Loucy (cell line): ENCODE measurements around the gene IQSEC1.

Experiments used
- H2AFZ ChIP-seq: fragments of 200-600 bp; sonication (generic); 2 replicates; pipeline ENCODE4 v1.6.0; 2016; ENCODE audit warnings: antibody characterized with exemption, mild to moderate bottlenecking, low read length, moderate library complexity
- H3F3A ChIP-seq: fragments of 200-600 bp; 2 replicates; pipeline ENCODE4 v1.6.0; 2016; ENCODE audit warnings: antibody characterized with exemption, low read depth, mild to moderate bottlenecking
- H3K27me3 ChIP-seq: fragments of 200-600 bp; sonication (generic); 2 replicates; pipeline ENCODE4 v1.6.1; 2014; ENCODE audit warnings: low read length, mild to moderate bottlenecking; ENCODE audit not compliant: insufficient read depth, poor library complexity, severe bottlenecking
- H3K36me3 ChIP-seq: fragments of 200-600 bp; sonication (generic); 2 replicates; pipeline ENCODE4 v1.6.1; 2016; ENCODE audit warnings: low read length; ENCODE audit not compliant: insufficient read depth
- H3K4me1 ChIP-seq: fragments of 200-600 bp; sonication (generic); 2 replicates; pipeline ENCODE4 v1.5.1; 2014; ENCODE audit warnings: low read length, mild to moderate bottlenecking; ENCODE audit not compliant: insufficient read depth, poor library complexity, severe bottlenecking
- H3K4me2 ChIP-seq: fragments of 200-600 bp; sonication (generic); 2 replicates; pipeline ENCODE4 v1.6.0; 2014; ENCODE audit warnings: antibody characterized with exemption, low read length, low read depth, mild to moderate bottlenecking; ENCODE audit not compliant: poor library complexity, severe bottlenecking
- H3K4me3 ChIP-seq: fragments of 200-600 bp; sonication (generic); 2 replicates; pipeline ENCODE4 v1.5.1; 2014; ENCODE audit warnings: low read length, mild to moderate bottlenecking, mixed read lengths; ENCODE audit not compliant: poor library complexity, severe bottlenecking
- H3K79me2 ChIP-seq: fragments of 200-600 bp; sonication (generic); 2 replicates; pipeline ENCODE4 v1.6.1; 2014; ENCODE audit warnings: low read length; ENCODE audit not compliant: insufficient read depth
- H3K9ac ChIP-seq: fragments of 200-600 bp; sonication (generic); 2 replicates; pipeline ENCODE4 v1.6.0; 2014; ENCODE audit warnings: mild to moderate bottlenecking, low read depth, low read length, moderate library complexity; ENCODE audit not compliant: poor library complexity, severe bottlenecking
- H3K9me2 ChIP-seq: fragments of 200-600 bp; sonication (generic); replicated peaks from 2 replicates; pipeline ENCODE4 v1.6.1; 2016; ENCODE audit warnings: low read depth, low read length, mixed read lengths
- H3K9me3 ChIP-seq: fragments of 200-600 bp; sonication (generic); 2 replicates; pipeline ENCODE4 v1.6.1; 2014; ENCODE audit warnings: mild to moderate bottlenecking, antibody characterized with exemption, low read length, low read depth; ENCODE audit not compliant: insufficient read depth
- H4K20me1 ChIP-seq: fragments of 200-600 bp; sonication (generic); 2 replicates; pipeline ENCODE4 v1.6.0; 2014; ENCODE audit warnings: antibody characterized with exemption, low read length, mild to moderate bottlenecking; ENCODE audit not compliant: insufficient read depth, poor library complexity, severe bottlenecking
- CTCF ChIP-seq: fragments of 200-600 bp; sonication (generic); conservative IDR thresholded peaks from 2 replicates; pipeline ENCODE4 v1.5.1; 2014; ENCODE audit warnings: mild to moderate bottlenecking, antibody characterized with exemption, low read length
- EZH2phosphoT487 ChIP-seq: fragments of 200-600 bp; IDR thresholded peaks from 2 replicates; pipeline ENCODE4 v1.6.1; 2018; ENCODE audit warnings: antibody characterized with exemption, mild to moderate bottlenecking, moderate library complexity, borderline replicate concordance

IQSEC1 gene

GRCh38 chr3:13073326-13074005 is at the start of gene IQSEC1:
Gene IQSEC1, minus strand, starts transcription at chr3:13073429. Its CDS starts 415 bp downstream, at chr3:13073014.
- Histone ChIP-seq H4K20me1 (no peaks in the 10 kb centered on the region), H3K4me1 (peaks cover 64% of the 10 kb centered on the region), H3K9ac (peak within 1 kb of the TSS; percentile 81), H3K79me2 (peaks cover 46% of the 10 kb centered on the region), H3K4me3 (peak within 1 kb of the TSS; percentile 70), H3F3A (no peaks in the 10 kb centered on the region; the same call in 1 of the 2 replicates), H2AFZ (peak within 1 kb of the TSS; percentile 13; the same call in 1 of the 2 replicates), H3K27me3 (no peaks in the 10 kb centered on the region), H3K9me3 (no peaks in the 10 kb centered on the region), H3K9me2 (no peaks in the 10 kb centered on the region), H3K36me3 (no peaks in the 10 kb centered on the region), H3K4me2 (peak within 1 kb of the TSS; percentile 91)
- no peak for TF ChIP-seq EZH2phosphoT487
- no peak for TF ChIP-seq CTCF

GRCh38 chr3:13122081-13123012 is 49.1 kb upstream of the IQSEC1 start:
- Histone ChIP-seq H2AFZ (no peak overlapping the region), H3F3A (no peaks in the 10 kb centered on the region), H3K79me2 (no peaks in the 10 kb centered on the region), H3K4me2 (no peak overlapping the region), H3K4me1 (peaks cover 4% of the 10 kb centered on the region), H4K20me1 (no peaks in the 10 kb centered on the region), H3K27me3 (no peaks in the 10 kb centered on the region), H3K9me2 (no peaks in the 10 kb centered on the region), H3K9ac (no peak overlapping the region), H3K4me3 (no peak overlapping the region), H3K36me3 (no peaks in the 10 kb centered on the region), H3K9me3 (no peaks in the 10 kb centered on the region)
- TF ChIP-seq CTCF (no peak), EZH2phosphoT487 (no peak)

- Histone ChIP-seq H3K4me3 (no peak overlapping the region), H3K27me3 (no peaks in the 10 kb centered on the region), H3K36me3 (no peaks in the 10 kb centered on the region), H3K9me2 (no peaks in the 10 kb centered on the region), H3K79me2 (no peaks in the 10 kb centered on the region), H3K9me3 (no peaks in the 10 kb centered on the region), H3K4me2 (no peak overlapping the region), H3K9ac (no peak overlapping the region), H2AFZ (no peak overlapping the region), H3K4me1 (peaks cover 4% of the 10 kb centered on the region), H3F3A (no peaks in the 10 kb centered on the region), H4K20me1 (no peaks in the 10 kb centered on the region)
- TF ChIP-seq EZH2phosphoT487 (no peak), CTCF (no peak)
Measured at GRCh38 chr3:13121553-13122001, 48.3 kb upstream of the IQSEC1 start.
